Mesenchymal stem cell (in vitro differentiated cells and primary cell): ENCODE data around the gene FTCD.

Experiments used
- DNase-seq: peaks from one replicate; pipeline ENCODE4 v3.0.0-alpha.2; 2013
- H2AFZ ChIP-seq: one replicate; pipeline ENCODE4 v1.6.1; 2013; ENCODE audit warnings: low read depth, mild to moderate bottlenecking, control low read depth, inconsistent platforms, low read length, moderate library complexity
- H2AK5ac ChIP-seq: 2 replicates; pipeline ENCODE4 v1.6.1; 2013; ENCODE audit warnings: low read length, moderate library complexity, mild to moderate bottlenecking, inconsistent platforms; ENCODE audit not compliant: severe bottlenecking
- H2BK120ac ChIP-seq: one replicate; pipeline ENCODE4 v1.6.1; 2013; ENCODE audit warnings: low read depth, mild to moderate bottlenecking, inconsistent platforms, low read length, moderate library complexity
- H2BK12ac ChIP-seq, 2 experiments: one replicate each; pipeline ENCODE4 v1.6.1; 2013; ENCODE audit warnings: inconsistent platforms in 2 of 2, low read length in 2 of 2, mild to moderate bottlenecking in 2 of 2, moderate library complexity in 2 of 2, control low read depth in 1 of 2
- H2BK15ac ChIP-seq: one replicate; pipeline ENCODE4 v1.6.1; 2013; ENCODE audit warnings: mild to moderate bottlenecking, low read depth, inconsistent platforms; ENCODE audit not compliant: poor library complexity, severe bottlenecking
- H2BK5ac ChIP-seq: 2 replicates; pipeline ENCODE4 v1.6.1; 2013; ENCODE audit warnings: low read depth, mild to moderate bottlenecking, low read length, control low read depth, inconsistent platforms; ENCODE audit not compliant: poor library complexity, severe bottlenecking
- H3K14ac ChIP-seq, 2 experiments: one replicate each; pipeline ENCODE4 v1.6.1; 2013; ENCODE audit warnings: inconsistent platforms in 2 of 2, low read length in 2 of 2, control low read depth in 1 of 2, mild to moderate bottlenecking in 1 of 2, moderate library complexity in 1 of 2
- H3K18ac ChIP-seq, 2 experiments: one replicate each; pipeline ENCODE4 v1.6.1; 2013; ENCODE audit warnings: inconsistent platforms in 2 of 2, low read length in 2 of 2, control low read depth in 1 of 2, low read depth in 1 of 2, mild to moderate bottlenecking in 1 of 2
- H3K23ac ChIP-seq, 2 experiments: one replicate each; pipeline ENCODE4 v1.6.1; 2013; ENCODE audit warnings: inconsistent platforms in 2 of 2, low read length in 2 of 2, mild to moderate bottlenecking in 2 of 2, moderate library complexity in 2 of 2, control low read depth in 1 of 2
- H3K27ac ChIP-seq: 2 replicates; pipeline ENCODE4 v1.5.1; 2013; ENCODE audit warnings: mild to moderate bottlenecking, moderate library complexity, low read length, control low read depth, inconsistent platforms; ENCODE audit not compliant: poor library complexity, severe bottlenecking
- H3K27me3 ChIP-seq, 2 experiments: 2 replicates each; pipeline versions ENCODE4 v1.6.1 to v1.7.0; 2013; ENCODE audit warnings: low read length in 2 of 2, mild to moderate bottlenecking in 2 of 2, moderate library complexity in 2 of 2, control low read depth in 1 of 2, inconsistent platforms in 1 of 2; ENCODE audit not compliant: control insufficient read depth in 1 of 2, insufficient read depth in 1 of 2
- H3K36me3 ChIP-seq, 2 experiments: 2 replicates each; pipeline versions ENCODE4 v1.6.1 to v1.7.0; 2013; ENCODE audit warnings: low read length in 2 of 2, control low read depth in 1 of 2, inconsistent platforms in 1 of 2, low read depth in 1 of 2, mild to moderate bottlenecking in 1 of 2; ENCODE audit not compliant: insufficient read depth in 2 of 2, control insufficient read depth in 1 of 2
- H3K4ac ChIP-seq, 2 experiments: one replicate each; pipeline ENCODE4 v1.6.1; 2013; ENCODE audit warnings: inconsistent platforms in 2 of 2, low read length in 2 of 2, mild to moderate bottlenecking in 2 of 2, moderate library complexity in 2 of 2, control low read depth in 1 of 2, low read depth in 1 of 2
- H3K4me1 ChIP-seq: 2 replicates; pipeline ENCODE4 v1.6.1; 2013; ENCODE audit warnings: low read depth, low read length, control low read depth; ENCODE audit not compliant: control insufficient read depth, insufficient read depth
- H3K4me2 ChIP-seq: 2 replicates; pipeline ENCODE4 v1.6.1; 2013; ENCODE audit warnings: low read length, mild to moderate bottlenecking, inconsistent platforms; ENCODE audit not compliant: poor library complexity, severe bottlenecking
- H3K4me3 ChIP-seq, 2 experiments: 2 replicates each; pipeline versions ENCODE4 v1.5.1 to v1.7.0; 2013; ENCODE audit warnings: low read length in 2 of 2, mild to moderate bottlenecking in 2 of 2, control low read depth in 1 of 2, low read depth in 1 of 2; ENCODE audit not compliant: insufficient read depth in 1 of 2
- H3K79me1 ChIP-seq: replicated peaks from 2 replicates; pipeline ENCODE4 v1.6.1; 2013; ENCODE audit warnings: mild to moderate bottlenecking, control low read depth, low read length, inconsistent platforms; ENCODE audit not compliant: poor library complexity, severe bottlenecking
- H3K9ac ChIP-seq: 2 replicates; pipeline ENCODE4 v1.7.0; 2013; ENCODE audit warnings: mild to moderate bottlenecking, low read length, moderate library complexity
- H3K9me3 ChIP-seq: 2 replicates; pipeline ENCODE4 v1.7.0; 2013; ENCODE audit warnings: mild to moderate bottlenecking, low read length; ENCODE audit not compliant: control insufficient read depth
- H4K8ac ChIP-seq: one replicate; pipeline ENCODE4 v1.6.1; 2013; ENCODE audit warnings: inconsistent platforms, mild to moderate bottlenecking, low read length, moderate library complexity
- H4K91ac ChIP-seq: one replicate; pipeline ENCODE4 v1.6.1; 2013; ENCODE audit warnings: mild to moderate bottlenecking, low read length, inconsistent platforms
- WGBS: methylation state at CpG from one replicate; pipeline ENCODE4 v1.1.7; 2013; ENCODE audit warnings: mixed read lengths; 5-methylcytosine and 5-hydroxymethylcytosine counted together

FTCD gene

DNA sequence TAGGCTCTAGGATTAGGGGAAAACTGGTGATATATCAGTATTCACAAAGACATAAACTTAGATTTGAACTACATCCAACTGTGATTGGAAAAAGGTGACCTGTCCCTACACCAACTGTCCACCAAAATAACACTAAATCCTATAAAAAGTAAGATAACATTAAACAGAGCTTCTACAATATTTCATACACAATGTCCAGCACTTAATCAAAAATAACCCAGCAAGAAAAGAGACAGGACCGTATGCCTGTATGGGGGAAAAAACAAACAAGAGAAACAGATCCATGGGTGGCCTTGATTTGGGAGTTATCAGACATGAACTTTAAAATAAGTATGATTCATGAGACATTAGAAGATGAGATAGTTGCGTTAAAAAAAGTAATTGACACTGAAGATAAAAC is 67.2 kb downstream of the FTCD start:
- H3K27me3 ChIP-seq: no peaks in the 10 kb centered on the region
- H3K23ac ChIP-seq: no peak overlapping the region
- no peaks in the 10 kb centered on the region for H3K36me3 ChIP-seq
- no peak overlapping the region for H3K14ac ChIP-seq
- H3K18ac ChIP-seq: no peak overlapping the region
- H3K4me2 ChIP-seq: no peak overlapping the region
- peaks cover 3% of the 10 kb centered on the region for H3K4me1 ChIP-seq
- no peak overlapping the region for H3K9ac ChIP-seq
- H2BK15ac ChIP-seq: no peak overlapping the region
- no peak overlapping the region for H3K4me3 ChIP-seq
- no peak overlapping the region for H2AK5ac ChIP-seq
- H2BK5ac ChIP-seq: no peak overlapping the region
- H3K9me3 ChIP-seq: peaks cover 36% of the 10 kb centered on the region
- no peak overlapping the region for H2BK120ac ChIP-seq
- no peak overlapping the region for H3K27ac ChIP-seq
- H4K91ac ChIP-seq: no peak overlapping the region
- no peak for DNase-seq
- H4K8ac ChIP-seq: no peak overlapping the region
- no peak overlapping the region for H2AFZ ChIP-seq
- 85% methylated on average over 1 of the region's 2 CpGs for WGBS
- H3K79me1 ChIP-seq: no peaks in the 10 kb centered on the region
- no peak overlapping the region for H2BK12ac ChIP-seq
- no peak overlapping the region for H3K4ac ChIP-seq

DNA sequence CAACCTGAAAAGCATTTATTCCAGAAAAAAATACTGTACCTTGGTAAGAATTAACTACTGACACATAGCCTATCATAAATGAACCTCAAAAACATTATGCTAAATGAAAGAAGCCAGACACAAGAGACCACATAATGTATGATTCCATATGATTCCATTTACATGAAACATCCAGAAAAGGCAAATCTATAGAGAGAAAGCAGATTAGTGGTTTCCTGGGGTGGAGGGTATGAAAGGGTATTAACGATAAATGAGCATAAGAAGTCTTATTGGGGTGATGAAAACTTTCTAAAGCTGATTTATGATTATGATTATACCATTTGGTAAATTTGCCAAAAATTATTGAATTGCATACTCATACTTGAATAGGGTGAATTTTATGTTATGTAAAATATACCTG is 67.7 kb downstream of the FTCD start:
- H3K4me3 ChIP-seq: no peak overlapping the region
- H2BK15ac ChIP-seq: no peak overlapping the region
- no peak overlapping the region for H2BK5ac ChIP-seq
- H3K4me2 ChIP-seq: no peak overlapping the region
- peaks cover 36% of the 10 kb centered on the region for H3K9me3 ChIP-seq
- no peak overlapping the region for H3K27ac ChIP-seq
- no peak overlapping the region for H2BK12ac ChIP-seq
- 100% methylated on average over 1 of the region's 1 CpG for WGBS
- H3K9ac ChIP-seq: no peak overlapping the region
- H2AFZ ChIP-seq: no peak overlapping the region
- H2BK120ac ChIP-seq: no peak overlapping the region
- H4K8ac ChIP-seq: no peak overlapping the region
- DNase-seq: no peak
- H3K36me3 ChIP-seq: no peaks in the 10 kb centered on the region
- no peak overlapping the region for H3K4ac ChIP-seq
- H3K14ac ChIP-seq: no peak overlapping the region
- H3K18ac ChIP-seq: no peak overlapping the region
- H3K23ac ChIP-seq: no peak overlapping the region
- H4K91ac ChIP-seq: no peak overlapping the region
- H2AK5ac ChIP-seq: no peak overlapping the region
- H3K27me3 ChIP-seq: no peaks in the 10 kb centered on the region
- H3K4me1 ChIP-seq: no peaks in the 10 kb centered on the region
- H3K79me1 ChIP-seq: no peaks in the 10 kb centered on the region
